H1 (cell line): ENCODE measurements around the gene ZBTB44. TPM values are rescaled to one million over a fixed set of nuclear protein-coding genes. Genes with fewer than 3 reads are reported as not detected.

Experiments
- CTCF ChIA-PET: fragments of 300-600 bp; sonication (Branson Sonifier 250); formaldehyde crosslinking; loops from one replicate; lab custom pipeline; 2021; ENCODE audit not compliant: partially characterized antibody; lab: Charles Lee
- POLR2A ChIA-PET: fragments of 300-600 bp; sonication (Branson Sonifier 250); formaldehyde crosslinking; loops from one replicate; lab custom pipeline; 2021; ENCODE audit warnings: inconsistent platforms; ENCODE audit not compliant: partially characterized antibody; lab: Charles Lee
- DNase-seq, 2 experiments: peaks; one replicate each; pipeline versions ENCODE4 v3.0.0 to v3.0.0-alpha.2; 2010 to 2022; ENCODE audit warnings: low spot score in 2 of 2, low read depth in 1 of 2, mixed read lengths in 1 of 2
- FAIRE-seq: peaks from 2 replicates; lab custom pipeline; 2011; peaks lifted over from hg19 to GRCh38; lab: Jason Lieb, UNC
- H2AFZ ChIP-seq: 2 replicates; pipeline ENCODE4 v1.8.1; 2012; ENCODE audit warnings: low read length, inconsistent platforms
- H2AK5ac ChIP-seq: 2 replicates; pipeline ENCODE4 v1.6.1; 2013; ENCODE audit warnings: low read depth, low read length
- H2BK120ac ChIP-seq: replicated peaks from 2 replicates; pipeline ENCODE3; 2013; ENCODE audit warnings: low read depth, low read length, inconsistent platforms
- H2BK12ac ChIP-seq: 2 replicates; pipeline ENCODE4 v1.6.1; 2013; ENCODE audit warnings: low read depth, low read length
- H2BK15ac ChIP-seq: 2 replicates; pipeline ENCODE4 v1.6.1; 2013; ENCODE audit warnings: low read length
- H2BK20ac ChIP-seq: 2 replicates; pipeline ENCODE4 v1.6.1; 2013; ENCODE audit warnings: low read length
- H2BK5ac ChIP-seq: 2 replicates; pipeline ENCODE4 v1.6.1; 2013; ENCODE audit warnings: low read depth, low read length
- H3K14ac ChIP-seq: 2 replicates; pipeline ENCODE4 v1.6.1; 2013; ENCODE audit warnings: inconsistent platforms; ENCODE audit not compliant: insufficient read length
- H3K18ac ChIP-seq: 2 replicates; pipeline ENCODE4 v1.6.1; 2013; ENCODE audit warnings: low read length; ENCODE audit errors: extremely low read depth
- H3K23ac ChIP-seq: 2 replicates; pipeline ENCODE4 v1.6.1; 2013; ENCODE audit warnings: inconsistent platforms; ENCODE audit not compliant: insufficient read length
- H3K23me2 ChIP-seq: 2 replicates; pipeline ENCODE4 v1.6.1; 2013; ENCODE audit warnings: low read depth, low read length
- H3K27ac ChIP-seq: 2 replicates; pipeline ENCODE4 v1.6.1; 2011; ENCODE audit warnings: low read depth, low read length, inconsistent platforms
- H3K27me3 ChIP-seq, 4 experiments: replicated peaks in 1 of 4; 1 replicate in 1 of 4; 2 replicates in 3 of 4; pipeline versions ENCODE4 v1.6.1 to v1.8.1; 2011 to 2013; ENCODE audit warnings: low read length in 3 of 4, mild to moderate bottlenecking in 3 of 4, inconsistent platforms in 2 of 4, mixed read lengths in 2 of 4, moderate library complexity in 1 of 4; ENCODE audit not compliant: control insufficient read depth in 3 of 4, insufficient read depth in 3 of 4; ENCODE audit errors: extremely low read depth in 1 of 4
- H3K36me3 ChIP-seq, 4 experiments: 2 replicates each; pipeline versions ENCODE4 v1.6.1 to v1.8.1; 2011 to 2013; ENCODE audit warnings: mild to moderate bottlenecking in 4 of 4, low read length in 3 of 4, moderate library complexity in 2 of 4, control low read depth in 1 of 4, inconsistent platforms in 1 of 4; ENCODE audit not compliant: insufficient read depth in 4 of 4, control insufficient read depth in 2 of 4
- H3K4ac ChIP-seq: replicated peaks from 2 replicates; pipeline ENCODE3; 2013; ENCODE audit warnings: low read length, low read depth, mixed read lengths, inconsistent platforms; ENCODE audit not compliant: insufficient read length
- H3K4me1 ChIP-seq, 4 experiments: replicated peaks in 1 of 4; 1 replicate in 1 of 4; 2 replicates in 3 of 4; pipeline versions ENCODE4 v1.6.1 to v1.8.1; 2011 to 2013; ENCODE audit warnings: low read length in 3 of 4, inconsistent platforms in 2 of 4, mixed read lengths in 1 of 4; ENCODE audit not compliant: insufficient read depth in 4 of 4, control insufficient read depth in 3 of 4
- H3K4me2 ChIP-seq, 2 experiments: 2 replicates each; pipeline versions ENCODE4 v1.6.1 to v1.8.1; 2011 to 2013; ENCODE audit warnings: low read depth in 2 of 2, low read length in 2 of 2, control low read depth in 1 of 2, inconsistent platforms in 1 of 2, mild to moderate bottlenecking in 1 of 2; ENCODE audit not compliant: insufficient read depth in 1 of 2
- H3K4me3 ChIP-seq, 4 experiments: fragments of 200-600, 300-600 bp in 1 of 4; sonication (generic), shearing (Covaris generic), sonication (Bioruptor Twin) in 1 of 4; 2 replicates each; pipeline versions ENCODE4 v1.5.1 to v1.8.1; 2011 to 2016; ENCODE audit warnings: low read length in 4 of 4, low read depth in 3 of 4, control low read depth in 2 of 4, inconsistent platforms in 2 of 4, mild to moderate bottlenecking in 2 of 4, mixed read lengths in 1 of 4, moderate library complexity in 1 of 4; ENCODE audit not compliant: insufficient read depth in 2 of 4; ENCODE audit errors: extremely low read depth in 1 of 4
- H3K56ac ChIP-seq: replicated peaks from 2 replicates; pipeline ENCODE3; 2013; ENCODE audit warnings: low read depth, mild to moderate bottlenecking, mixed read lengths, low read length, inconsistent platforms; ENCODE audit not compliant: insufficient read length
- H3K79me1 ChIP-seq: 2 replicates; pipeline ENCODE4 v1.6.1; 2013; ENCODE audit warnings: low read depth, low read length, control low read depth
- H3K79me2 ChIP-seq, 2 experiments: 2 replicates each; pipeline versions ENCODE4 v1.6.1 to v1.8.1; 2012 to 2013; ENCODE audit warnings: low read length in 2 of 2, mild to moderate bottlenecking in 2 of 2, inconsistent platforms in 1 of 2; ENCODE audit not compliant: insufficient read depth in 2 of 2, control insufficient read depth in 1 of 2
- H3K9ac ChIP-seq, 4 experiments: replicated peaks in 1 of 4; 1 replicate in 1 of 4; 2 replicates in 3 of 4; pipeline versions ENCODE4 v1.6.1 to v1.8.1; 2011 to 2013; ENCODE audit warnings: low read depth in 3 of 4, low read length in 3 of 4, control low read depth in 2 of 4, mild to moderate bottlenecking in 2 of 4, moderate library complexity in 2 of 4, inconsistent platforms in 1 of 4; ENCODE audit errors: extremely low read depth in 1 of 4
- H3K9me3 ChIP-seq, 2 experiments: 2 replicates each; pipeline versions ENCODE4 v1.6.1 to v1.8.1; 2012 to 2013; ENCODE audit warnings: mild to moderate bottlenecking in 2 of 2, moderate library complexity in 2 of 2, control low read depth in 1 of 2, inconsistent platforms in 1 of 2, low read depth in 1 of 2, low read length in 1 of 2, mixed read lengths in 1 of 2; ENCODE audit not compliant: insufficient read depth in 2 of 2
- H4K20me1 ChIP-seq, 2 experiments: replicated peaks in 1 of 2; 2 replicates each; pipeline versions ENCODE3 to v1.8.1; 2011 to 2013; ENCODE audit warnings: inconsistent platforms in 2 of 2, low read length in 2 of 2, mild to moderate bottlenecking in 1 of 2; ENCODE audit not compliant: insufficient read depth in 2 of 2, control insufficient read depth in 1 of 2
- H4K5ac ChIP-seq: 2 replicates; pipeline ENCODE4 v1.6.1; 2013; ENCODE audit warnings: low read length, low read depth, mixed read lengths, inconsistent platforms; ENCODE audit not compliant: insufficient read length
- H4K8ac ChIP-seq: 2 replicates; pipeline ENCODE4 v1.8.0; 2013; ENCODE audit warnings: mild to moderate bottlenecking, moderate library complexity, low read length, inconsistent platforms; ENCODE audit not compliant: insufficient read depth; ENCODE audit errors: extremely low read depth
- H4K91ac ChIP-seq: replicated peaks from 2 replicates; pipeline ENCODE3; 2013; ENCODE audit warnings: low read length, mixed read lengths, inconsistent platforms; ENCODE audit not compliant: insufficient read length
- KDM1A ChIP-seq: fragments of 200-600, 300-600 bp; sonication (generic); IDR thresholded peaks from 2 replicates; pipeline ENCODE4 v1.7.1; 2016; ENCODE audit warnings: mild to moderate bottlenecking, low read length, borderline replicate concordance
- POU5F1 ChIP-seq: IDR thresholded peaks from 2 replicates; pipeline ENCODE4 v1.6.1; 2011; ENCODE audit warnings: low read depth, mild to moderate bottlenecking, low read length, moderate library complexity
- SAP30 ChIP-seq: fragments of 300-600 bp; sonication (generic); IDR thresholded peaks from 2 replicates; pipeline ENCODE4 v1.7.1; 2012; ENCODE audit warnings: low read length, moderate library complexity, mild to moderate bottlenecking, inconsistent platforms; ENCODE audit not compliant: insufficient read depth, insufficient replicate concordance
- SP2 ChIP-seq: IDR thresholded peaks from 2 replicates; pipeline ENCODE4 v1.6.1; 2012; ENCODE audit warnings: mild to moderate bottlenecking, low read length, inconsistent platforms
- SP4 ChIP-seq: IDR thresholded peaks from 2 replicates; pipeline ENCODE4 v1.6.1; 2012; ENCODE audit warnings: low read length, inconsistent platforms
- WGBS, 2 experiments: shearing (Covaris generic) in 1 of 2; methylation state at CpG; one replicate each; pipeline versions ENCODE4 v1.1.6 to v1.1.7; 2013 to 2015; ENCODE audit warnings: low lambda C conversion rate in 2 of 2, mixed read lengths in 2 of 2, inconsistent platforms in 1 of 2, low coverage in 1 of 2, missing lambda C conversion rate in 1 of 2; ENCODE audit not compliant: insufficient replicate concordance in 2 of 2, insufficient coverage in 1 of 2, insufficient read length in 1 of 2; ENCODE audit errors: extremely low coverage in 1 of 2, missing lambda C conversion rate in 1 of 2; 5-methylcytosine and 5-hydroxymethylcytosine counted together
- polyA plus RNA-seq, 7 experiments: library from polyadenylated mRNA; depleted of rRNA in 3 of 7; stranded (reverse) in 5 of 7; unstranded in 2 of 7; fragments of >200 nt in 5 of 7; fragments of 200-250 nt in 2 of 7; gene quantifications; 1 replicate in 5 of 7; 2 replicates in 1 of 7; 4 replicates in 1 of 7; pipeline versions ENCODE4 v1.2.1 to v1.2.3, GENCODE V29; 2011 to 2013; ENCODE audit warnings: missing spikeins in 2 of 7, mixed read lengths in 2 of 7
- total RNA-seq: library from RNA; stranded (reverse); fragmentation: NEBNext Ultra II Directional; extraction: Animal tissue kit (Norgen Biotek cat#: 25700); gene quantifications from 2 replicates; pipeline ENCODE4 v1.2.1, GENCODE V29; 2021

The ZBTB44 gene
- total and polyA plus RNA-seq, 2 of the 8 experiments (the other 6 are each of a cell fraction or from before 2014, with no cell fraction given): 37.2 to 158 TPM

GRCh38 chr11:130278151-130278550 lies 36.6 kb downstream of the ZBTB44 start:
- 87% methylated on average over 3 of the region's 3 CpGs; no CpG with 5 or more reads in 1 of the 2 experiments for WGBS, 2 experiments

More at GRCh38 chr11:130278151-130278550, 36.6 kb downstream of the ZBTB44 start:
- no peak overlapping the region for H2BK120ac ChIP-seq
- H4K5ac ChIP-seq: no peak overlapping the region
- H3K56ac ChIP-seq: no peak overlapping the region
- no peak overlapping the region for H4K91ac ChIP-seq
- H3K36me3 ChIP-seq: no peaks in the 10 kb centered on the region
- no peak for FAIRE-seq
- DNase-seq: no peak
- no peak overlapping the region for H2AK5ac ChIP-seq
- H3K4me2 ChIP-seq: no peak overlapping the region
- no peak overlapping the region for H2BK5ac ChIP-seq
- no peak for TF ChIP-seq SAP30
- no peak for TF ChIP-seq SP2
- no peak for TF ChIP-seq SP4
- TF ChIP-seq KDM1A: no peak
- no peak for TF ChIP-seq POU5F1
- TF ChIP-seq, all 59 proteins: peak for 0
- Histone ChIP-seq H3K23me2 (no peaks in the 10 kb centered on the region), H2BK15ac (no peak overlapping the region), H3K27me3 (no peaks in the 10 kb centered on the region), H3K23ac (no peak overlapping the region), H3K14ac (no peak overlapping the region), H3K4ac (no peak overlapping the region), H4K8ac (no peak overlapping the region), H3K27ac (no peak overlapping the region), H3K79me1 (peaks cover 2% of the 10 kb centered on the region), H3K9me3 (no peaks in the 10 kb centered on the region), H2BK20ac (no peak overlapping the region), H2AFZ (no peak overlapping the region), H3K4me3 (no peak overlapping the region), H3K79me2 (peaks cover 0 to 84% of the 10 kb centered on the region in 2 experiments; a peak in 2 of 4 replicates), H3K9ac (no peak overlapping the region), H3K18ac (no peak overlapping the region), H3K4me1 (peaks cover 0 to 2% (median 0%) of the 10 kb centered on the region in 4 experiments; a peak in 1 of 7 replicates), H4K20me1 (peaks cover 0 to 4% of the 10 kb centered on the region in 2 experiments), H2BK12ac (no peak overlapping the region)
- ChIA-PET POLR2A (no interaction called here), CTCF (interaction anchor here (1.5 kb wide), 1 partner anchor 10 kb away, joined by 3 read pairs; no protein-coding TSS in a partner anchor)
